HepG2 (cell line): Measurements from ENCODE around the gene SPHK1. TPM values are rescaled to one million over a fixed set of nuclear protein-coding genes. Genes with fewer than 3 reads are reported as not detected.
A peak's percentile ranks its signal among the peaks of the same experiment; 100 is the strongest.

Experiments used
- ATF1 ChIP-seq: IDR thresholded peaks from 2 replicates; pipeline ENCODE4 v1.6.1; 2016; ENCODE audit warnings: mild to moderate bottlenecking, control low read depth
- CTCF ChIP-seq: sonication (generic); formaldehyde crosslinking; IDR thresholded peaks from 2 replicates; pipeline ENCODE4 v1.5.0; 2020; ENCODE audit warnings: mild to moderate bottlenecking, missing genetic modification reagents, moderate library complexity
- HMGXB4 ChIP-seq, 2 experiments: sonication (generic) in 1 of 2; formaldehyde crosslinking in 1 of 2; IDR thresholded peaks; 2 replicates each; pipeline versions ENCODE4 v1.4.0 to v1.6.1; 2018 to 2020; ENCODE audit warnings: missing genetic modification reagents in 2 of 2, borderline replicate concordance in 1 of 2, low read depth in 1 of 2, mild to moderate bottlenecking in 1 of 2, missing biosample characterization in 1 of 2
- KAT8 ChIP-seq: IDR thresholded peaks from 2 replicates; pipeline ENCODE4 v1.6.1; 2016; ENCODE audit warnings: missing genetic modification reagents, missing compliant biosample characterization
- KLF16 ChIP-seq, 2 experiments: sonication (generic) in 1 of 2; formaldehyde crosslinking in 1 of 2; IDR thresholded peaks; 2 replicates each; pipeline versions ENCODE4 v1.6.1 to v1.8.0; 2016 to 2023; ENCODE audit warnings: missing genetic modification reagents in 2 of 2, missing compliant biosample characterization in 1 of 2
- NKX3-1 ChIP-seq: sonication (generic); formaldehyde crosslinking; IDR thresholded peaks from 2 replicates; pipeline ENCODE4 v1.5.0; 2020; ENCODE audit warnings: missing genetic modification reagents
- PCBP2 ChIP-seq: fragments of 200-400 bp; formaldehyde crosslinking; optimal IDR thresholded peaks from 2 replicates; pipeline ENCODE3; 2018; ENCODE audit warnings: low read length, low read depth; ENCODE audit not compliant: poor library complexity, severe bottlenecking
- PHB2 ChIP-seq: fragments of 450-650 bp; IDR thresholded peaks from 2 replicates; pipeline ENCODE4 v1.6.1; 2018; ENCODE audit not compliant: partially characterized antibody
- RFXANK ChIP-seq: IDR thresholded peaks from 2 replicates; pipeline ENCODE4 v1.6.1; 2016
- SCMH1 ChIP-seq: sonication (generic); formaldehyde crosslinking; IDR thresholded peaks from 2 replicates; pipeline ENCODE4 v1.9.0; 2021; ENCODE audit warnings: missing genetic modification reagents, mild to moderate bottlenecking, borderline replicate concordance
- TCF7L2 ChIP-seq: IDR thresholded peaks from 2 replicates; pipeline ENCODE4 v1.6.1; 2011; ENCODE audit warnings: mild to moderate bottlenecking, low read depth, low read length, moderate library complexity
- ZBTB2 ChIP-seq: sonication (generic); formaldehyde crosslinking; IDR thresholded peaks from 2 replicates; pipeline ENCODE4 v1.8.0; 2022; ENCODE audit warnings: low read depth, missing genetic modification reagents
- ZFP82 ChIP-seq: sonication (generic); formaldehyde crosslinking; IDR thresholded peaks from 2 replicates; pipeline ENCODE4 v1.5.1; 2020; ENCODE audit warnings: mild to moderate bottlenecking, missing genetic modification reagents, borderline replicate concordance
- ZMAT5 ChIP-seq: sonication (generic); formaldehyde crosslinking; IDR thresholded peaks from 2 replicates; pipeline ENCODE4 v1.5.0; 2020; ENCODE audit warnings: mild to moderate bottlenecking, low read depth, missing genetic modification reagents, borderline replicate concordance
- polyA plus RNA-seq, 8 experiments: library from polyadenylated mRNA; depleted of rRNA in 3 of 8; stranded (reverse) in 7 of 8; unstranded in 1 of 8; fragments of >200 nt; fragmentation: Illumina TruSeq in 4 of 8; extraction: Trizol in 4 of 8; gene quantifications; 2 replicates each; pipeline versions ENCODE4 v1.2.1 to v1.2.3, GENCODE V29; 2011 to 2016; ENCODE audit warnings: low read depth in 4 of 8, missing spikeins in 1 of 8, mixed read lengths in 1 of 8; ENCODE audit not compliant: insufficient read depth in 1 of 8
- total RNA-seq, 5 experiments: library from RNA; depleted of rRNA; stranded (reverse); fragments of >200 nt; fragmentation: Illumina TruSeq; extraction: Trizol; gene quantifications; 2 replicates each; pipeline ENCODE4 v1.2.3, GENCODE V29; 2016; ENCODE audit warnings: low read depth in 1 of 5
- TF ChIP-seq, protein P1 (sequence below): IDR thresholded peaks from 2 replicates; pipeline ENCODE4 v1.6.1; 2012; ENCODE audit warnings: low read length, improper control_type of control experiment
- TF ChIP-seq, protein P2 (sequence below): sonication (generic); formaldehyde crosslinking; IDR thresholded peaks from 2 replicates; pipeline ENCODE4 v1.4.0; 2020; ENCODE audit warnings: missing genetic modification reagents

SPHK1 gene
- total and polyA plus RNA-seq, 2 of the 13 experiments (the other 11 are each of a cell fraction or from before 2014, with no cell fraction given), result 129 to 160 TPM

GRCh38 chr17:76385892-76386786 lies 1.7 kb downstream of the SPHK1 start (continued):
- TF ChIP-seq TCF7L2, result no peak
- no peak for TF ChIP-seq PCBP2
- TF ChIP-seq KAT8, result peak; percentile 90
- TF ChIP-seq, protein P1, sequence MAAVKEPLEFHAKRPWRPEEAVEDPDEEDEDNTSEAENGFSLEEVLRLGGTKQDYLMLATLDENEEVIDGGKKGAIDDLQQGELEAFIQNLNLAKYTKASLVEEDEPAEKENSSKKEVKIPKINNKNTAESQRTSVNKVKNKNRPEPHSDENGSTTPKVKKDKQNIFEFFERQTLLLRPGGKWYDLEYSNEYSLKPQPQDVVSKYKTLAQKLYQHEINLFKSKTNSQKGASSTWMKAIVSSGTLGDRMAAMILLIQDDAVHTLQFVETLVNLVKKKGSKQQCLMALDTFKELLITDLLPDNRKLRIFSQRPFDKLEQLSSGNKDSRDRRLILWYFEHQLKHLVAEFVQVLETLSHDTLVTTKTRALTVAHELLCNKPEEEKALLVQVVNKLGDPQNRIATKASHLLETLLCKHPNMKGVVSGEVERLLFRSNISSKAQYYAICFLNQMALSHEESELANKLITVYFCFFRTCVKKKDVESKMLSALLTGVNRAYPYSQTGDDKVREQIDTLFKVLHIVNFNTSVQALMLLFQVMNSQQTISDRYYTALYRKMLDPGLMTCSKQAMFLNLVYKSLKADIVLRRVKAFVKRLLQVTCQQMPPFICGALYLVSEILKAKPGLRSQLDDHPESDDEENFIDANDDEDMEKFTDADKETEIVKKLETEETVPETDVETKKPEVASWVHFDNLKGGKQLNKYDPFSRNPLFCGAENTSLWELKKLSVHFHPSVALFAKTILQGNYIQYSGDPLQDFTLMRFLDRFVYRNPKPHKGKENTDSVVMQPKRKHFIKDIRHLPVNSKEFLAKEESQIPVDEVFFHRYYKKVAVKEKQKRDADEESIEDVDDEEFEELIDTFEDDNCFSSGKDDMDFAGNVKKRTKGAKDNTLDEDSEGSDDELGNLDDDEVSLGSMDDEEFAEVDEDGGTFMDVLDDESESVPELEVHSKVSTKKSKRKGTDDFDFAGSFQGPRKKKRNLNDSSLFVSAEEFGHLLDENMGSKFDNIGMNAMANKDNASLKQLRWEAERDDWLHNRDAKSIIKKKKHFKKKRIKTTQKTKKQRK, result no peak
- no peak for TF ChIP-seq SCMH1 (CRISPR knock-in tag)
- no peak for TF ChIP-seq PHB2
- peak; percentile 87 for TF ChIP-seq ZBTB2
- peak; percentile 100 for TF ChIP-seq NKX3-1 (CRISPR knock-in tag)
- TF ChIP-seq KLF16 (CRISPR knock-in tag; IDR thresholded peaks at IDR 0.05), result peak in 1 of 2 experiments; percentile 97; a peak in 2 of 4 replicates
- TF ChIP-seq, protein P2, sequence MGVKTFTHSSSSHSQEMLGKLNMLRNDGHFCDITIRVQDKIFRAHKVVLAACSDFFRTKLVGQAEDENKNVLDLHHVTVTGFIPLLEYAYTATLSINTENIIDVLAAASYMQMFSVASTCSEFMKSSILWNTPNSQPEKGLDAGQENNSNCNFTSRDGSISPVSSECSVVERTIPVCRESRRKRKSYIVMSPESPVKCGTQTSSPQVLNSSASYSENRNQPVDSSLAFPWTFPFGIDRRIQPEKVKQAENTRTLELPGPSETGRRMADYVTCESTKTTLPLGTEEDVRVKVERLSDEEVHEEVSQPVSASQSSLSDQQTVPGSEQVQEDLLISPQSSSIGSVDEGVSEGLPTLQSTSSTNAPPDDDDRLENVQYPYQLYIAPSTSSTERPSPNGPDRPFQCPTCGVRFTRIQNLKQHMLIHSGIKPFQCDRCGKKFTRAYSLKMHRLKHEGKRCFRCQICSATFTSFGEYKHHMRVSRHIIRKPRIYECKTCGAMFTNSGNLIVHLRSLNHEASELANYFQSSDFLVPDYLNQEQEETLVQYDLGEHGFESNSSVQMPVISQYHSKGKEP (CRISPR knock-in tag), result peak; percentile 92
- TF ChIP-seq ZMAT5 (CRISPR knock-in tag), result 0 out of 2 replicates have a peak, but pooled peaks have one; percentile 56
- peak; percentile 100 for TF ChIP-seq ZFP82 (CRISPR knock-in tag)
- TF ChIP-seq CTCF (CRISPR knock-in tag), result peak; percentile 94
- TF ChIP-seq HMGXB4 (CRISPR knock-in tag; IDR thresholded peaks at IDR 0.05; ENCODE audit: borderline replicate concordance in 1 of 2, low read depth in 1 of 2), result peak; percentile 98
- no peak for TF ChIP-seq ATF1 (CRISPR knock-in tag)
- peak; percentile 73; the same call in 1 of the 2 replicates for TF ChIP-seq RFXANK (CRISPR knock-in tag)
